ENCODE data around the gene COG5. TPM values are rescaled to one million over a fixed set of nuclear protein-coding genes. Genes with fewer than 3 reads are reported as not detected.

COG5 gene
- total RNA-seq, 4 donors from 2014 or later: 49.9 to 58.2 (median 54.5) TPM

DNA sequence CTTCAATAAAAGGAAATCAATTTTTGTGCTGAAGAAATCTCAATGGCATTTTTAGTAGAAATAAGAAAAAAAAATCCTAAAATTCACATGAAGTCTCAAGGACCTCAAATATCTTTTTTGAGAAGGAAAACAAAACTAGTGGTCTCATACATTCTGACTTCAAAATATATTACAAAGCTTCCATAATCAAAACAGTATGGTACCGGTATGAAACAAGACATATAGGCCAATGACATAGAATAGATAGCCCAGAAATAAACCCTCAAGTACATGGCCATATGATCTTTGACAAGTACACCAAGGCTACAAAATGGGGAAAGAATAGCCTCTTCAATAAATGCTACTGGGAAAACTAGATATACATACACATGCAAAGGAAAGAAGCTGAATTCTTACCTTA, 225.6 kb downstream of the COG5 start:
- TF ChIP-seq, protein P1, sequence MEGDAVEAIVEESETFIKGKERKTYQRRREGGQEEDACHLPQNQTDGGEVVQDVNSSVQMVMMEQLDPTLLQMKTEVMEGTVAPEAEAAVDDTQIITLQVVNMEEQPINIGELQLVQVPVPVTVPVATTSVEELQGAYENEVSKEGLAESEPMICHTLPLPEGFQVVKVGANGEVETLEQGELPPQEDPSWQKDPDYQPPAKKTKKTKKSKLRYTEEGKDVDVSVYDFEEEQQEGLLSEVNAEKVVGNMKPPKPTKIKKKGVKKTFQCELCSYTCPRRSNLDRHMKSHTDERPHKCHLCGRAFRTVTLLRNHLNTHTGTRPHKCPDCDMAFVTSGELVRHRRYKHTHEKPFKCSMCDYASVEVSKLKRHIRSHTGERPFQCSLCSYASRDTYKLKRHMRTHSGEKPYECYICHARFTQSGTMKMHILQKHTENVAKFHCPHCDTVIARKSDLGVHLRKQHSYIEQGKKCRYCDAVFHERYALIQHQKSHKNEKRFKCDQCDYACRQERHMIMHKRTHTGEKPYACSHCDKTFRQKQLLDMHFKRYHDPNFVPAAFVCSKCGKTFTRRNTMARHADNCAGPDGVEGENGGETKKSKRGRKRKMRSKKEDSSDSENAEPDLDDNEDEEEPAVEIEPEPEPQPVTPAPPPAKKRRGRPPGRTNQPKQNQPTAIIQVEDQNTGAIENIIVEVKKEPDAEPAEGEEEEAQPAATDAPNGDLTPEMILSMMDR (IDR thresholded peaks at IDR 0.05; ENCODE audit: low read depth): no peak

DNA sequence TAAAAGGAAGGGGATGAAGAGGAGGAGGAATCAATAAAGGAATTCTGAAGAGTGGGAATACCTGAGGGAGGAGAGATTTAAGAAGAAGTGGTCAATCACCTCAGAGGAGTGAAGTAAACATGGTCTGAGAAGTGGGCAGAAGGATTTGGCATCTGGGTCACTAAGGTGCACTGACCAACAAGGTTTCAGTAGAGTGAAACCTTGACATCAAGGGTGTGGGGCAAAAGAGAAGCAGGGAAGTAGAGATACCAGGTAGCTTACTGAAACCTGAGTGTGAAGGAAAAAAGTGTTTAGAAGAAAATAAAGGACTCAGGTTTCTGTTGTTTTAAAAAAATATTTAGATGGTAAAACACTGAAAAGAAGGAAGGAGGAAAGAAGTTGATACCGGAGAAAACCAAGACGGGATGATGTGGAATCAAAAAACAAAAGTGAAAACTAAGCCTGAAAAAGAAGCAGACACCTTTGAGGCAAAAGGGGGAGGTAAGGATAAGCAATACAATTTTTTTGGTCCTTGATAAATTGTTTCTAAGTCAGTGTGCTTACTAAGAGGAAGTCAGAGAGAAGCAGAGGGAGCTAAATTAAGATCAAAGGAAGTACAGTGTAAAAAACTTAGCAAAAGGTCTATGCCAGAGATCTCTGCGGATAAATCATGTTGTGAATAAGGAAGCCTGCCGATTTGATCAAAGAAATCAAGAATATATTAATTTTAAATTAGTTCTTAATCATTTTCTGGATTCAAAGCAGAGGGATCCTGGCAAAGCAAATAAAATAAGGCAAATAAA, 231.0 kb downstream of the COG5 start:
- TF ChIP-seq, protein P1 (IDR thresholded peaks at IDR 0.05; ENCODE audit: low read depth): no peak

DNA sequence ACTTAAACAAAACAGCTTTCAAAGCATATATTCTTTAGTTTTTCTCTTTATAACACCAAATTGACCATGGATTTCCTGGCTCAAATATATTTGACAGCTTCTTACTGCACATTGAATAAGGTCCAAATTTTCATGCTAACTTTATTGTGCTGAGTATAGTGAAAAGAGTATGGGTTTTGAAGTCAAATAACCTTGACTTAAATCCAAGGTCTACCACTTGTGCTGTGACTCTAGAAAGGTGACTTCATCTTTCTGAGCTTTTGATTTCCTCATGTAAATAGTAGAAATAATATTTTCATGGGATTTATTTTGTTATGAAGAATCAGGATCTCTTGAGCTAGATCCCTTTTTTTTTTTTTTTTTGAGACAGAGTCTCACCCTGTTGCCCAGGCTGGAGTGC, 233.2 kb downstream of the COG5 start:
- TF ChIP-seq, protein P1 (IDR thresholded peaks at IDR 0.05; ENCODE audit: low read depth): no peak

DNA sequence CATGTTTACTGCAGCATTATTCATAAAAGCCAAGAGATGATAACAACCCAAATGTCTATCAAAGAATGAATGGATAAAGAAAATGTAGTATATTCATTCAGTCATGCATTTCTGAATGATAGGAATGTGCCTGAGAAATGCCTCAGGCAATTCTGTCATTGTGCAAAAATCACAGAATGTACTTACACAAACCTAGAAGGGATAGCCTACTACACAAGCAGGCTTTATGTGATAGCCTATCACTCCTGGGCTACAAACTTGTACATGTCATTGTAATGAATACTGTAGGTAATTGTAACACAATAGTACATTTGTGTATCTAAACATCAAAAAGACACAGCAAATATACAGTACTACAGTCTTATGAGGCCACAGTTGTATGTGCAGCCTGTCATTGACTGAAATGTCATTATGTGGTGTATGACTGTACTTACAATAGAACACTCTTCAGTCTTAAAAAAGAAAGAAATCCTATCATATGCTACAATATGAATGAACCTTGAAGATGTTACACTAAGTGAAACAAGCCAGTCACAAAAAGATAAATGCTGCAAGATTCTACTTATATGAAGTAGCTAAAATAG, 235.6 kb downstream of the COG5 start:
- TF ChIP-seq, protein P1 (IDR thresholded peaks at IDR 0.05; ENCODE audit: low read depth): no peak

DNA sequence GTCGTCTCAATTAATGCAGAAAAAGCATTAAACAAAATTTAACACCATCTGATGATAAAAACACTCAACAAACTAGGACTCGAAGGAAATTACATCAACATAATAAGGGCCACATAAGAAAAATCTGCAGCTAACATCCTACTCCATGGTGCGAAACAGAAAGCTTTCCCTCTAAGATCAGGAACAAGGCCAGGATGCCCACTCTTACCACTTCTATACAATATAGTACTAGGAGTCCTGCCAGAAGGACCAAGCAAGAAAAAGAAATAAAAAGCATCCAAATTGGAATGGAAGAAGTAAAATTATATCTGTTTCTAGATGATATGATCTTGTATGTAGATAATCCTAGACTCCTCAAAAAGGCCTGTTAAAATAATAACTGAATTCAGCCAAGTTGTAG, 237.7 kb downstream of the COG5 start:
- TF ChIP-seq, protein P1 (IDR thresholded peaks at IDR 0.05; ENCODE audit: low read depth): no peak

DNA sequence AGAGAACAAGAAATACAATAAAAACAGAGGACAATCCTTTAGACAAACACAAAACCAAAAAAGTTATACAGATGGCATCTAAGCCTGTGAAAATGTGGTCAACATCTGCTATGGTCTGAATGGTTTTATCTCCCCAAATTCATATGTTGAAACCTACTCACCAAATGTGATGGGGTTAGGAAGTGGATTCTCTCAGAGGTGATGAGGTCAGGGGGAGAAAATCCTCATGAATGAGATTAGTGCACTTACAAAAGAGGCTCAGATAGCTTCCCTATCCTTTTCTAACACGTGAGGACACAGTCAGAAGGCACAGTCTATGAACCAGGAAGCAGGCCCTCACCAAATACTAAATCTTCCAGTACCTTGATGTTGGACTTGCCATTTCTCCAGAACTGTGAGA, 241.7 kb downstream of the COG5 start:
- TF ChIP-seq, protein P1 (IDR thresholded peaks at IDR 0.05; ENCODE audit: low read depth): no peak

DNA sequence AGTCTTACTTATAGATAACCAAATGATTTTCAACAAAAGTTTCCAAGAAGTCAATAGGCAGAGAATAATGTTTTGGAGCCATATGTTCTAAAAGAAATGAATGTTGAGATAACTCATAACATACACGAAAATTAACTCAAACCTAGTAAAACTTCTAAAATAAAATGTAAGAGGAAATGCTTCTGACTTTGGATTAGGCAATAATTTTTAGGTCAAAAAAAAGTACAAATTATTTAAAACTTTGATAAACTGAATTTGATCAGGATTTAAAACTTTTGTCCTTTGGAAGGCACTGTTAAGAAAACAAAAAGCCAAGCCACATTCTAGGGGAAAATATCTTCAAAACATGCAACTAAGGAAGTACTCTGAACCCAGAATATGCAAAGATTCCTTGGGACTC, 242.1 kb downstream of the COG5 start:
- TF ChIP-seq, protein P1 (IDR thresholded peaks at IDR 0.05; ENCODE audit: low read depth): no peak
